ENCODE data around the gene AKAP6. TPM values are rescaled to one million over a fixed set of nuclear protein-coding genes. Genes with fewer than 3 reads are reported as not detected.

The AKAP6 gene
- total and polyA plus RNA-seq, 7 donors = 0.60 to 56.2 (median 29.5) TPM; not detected in 1

GRCh38 chr14:32473464-32473855 lies 144.4 kb downstream of the AKAP6 start:
- intact Hi-C loops (cut with DNase I) = loop anchor here (5.0 to 10.0 kb wide), 4 partner anchors 39 to 969 kb away; partner anchors contain the start of genes RNU6-7 and RNU6-8
- TF ChIP-seq POLR2AphosphoS5 (IDR thresholded peaks at IDR 0.05) (peak in 1 of 4 donors; percentile 34), CTCF (IDR thresholded peaks at IDR 0.05) (no peak), EP300 (IDR thresholded peaks at IDR 0.05) (no peak), POLR2A (IDR thresholded peaks at IDR 0.05) (no peak)
- Histone ChIP-seq H3K36me3 (no peaks in the 10 kb centered on the region), H3K4me3 (no peak overlapping the region), H3K27me3 (no peaks in the 10 kb centered on the region), H3K9me3 (no peaks in the 10 kb centered on the region), H3K4me1 (peaks cover 0 to 97% (median 75%) of the 10 kb centered on the region in 4 donors), H3K27ac (peak overlapping the region; percentile 58 to 82 (median 76))
- DNase-seq = peak; percentile 78
- WGBS, 2 donors = 15 to 63% methylated on average over 3 of the region's 3 CpGs

- intact Hi-C loops (cut with DNase I) = loop anchor here (5.0 to 10.0 kb wide), 4 partner anchors 38 to 970 kb away; partner anchors contain the start of genes RNU6-7 and RNU6-8
- DNase-seq = no peak
- Histone ChIP-seq H3K9me3 (no peaks in the 10 kb centered on the region), H3K4me3 (no peak overlapping the region), H3K36me3 (no peaks in the 10 kb centered on the region), H3K27me3 (no peaks in the 10 kb centered on the region), H3K27ac (peak overlapping the region; percentile 58 to 82 (median 76)), H3K4me1 (peaks cover 0 to 87% (median 67%) of the 10 kb centered on the region in 4 donors)
- 60 to 76% methylated on average over 5 of the region's 5 CpGs for WGBS, 2 donors
- TF ChIP-seq POLR2AphosphoS5 (IDR thresholded peaks at IDR 0.05) (no peak), CTCF (IDR thresholded peaks at IDR 0.05) (no peak), EP300 (IDR thresholded peaks at IDR 0.05) (no peak), POLR2A (IDR thresholded peaks at IDR 0.05) (no peak)
Observed at GRCh38 chr14:32474478-32475195, 145.5 kb downstream of the AKAP6 start.

- TF ChIP-seq EP300 (IDR thresholded peaks at IDR 0.05) = no peak
- TF ChIP-seq POLR2AphosphoS5 (IDR thresholded peaks at IDR 0.05) = peak in 1 of 4 donors; percentile 11
- Histone ChIP-seq H3K27ac (peak overlapping the region; percentile 39 to 82 (median 60)), H3K4me1 (peaks cover 0 to 68% (median 58%) of the 10 kb centered on the region in 4 donors), H3K4me3 (no peak overlapping the region), H3K27me3 (no peaks in the 10 kb centered on the region), H3K9me3 (no peaks in the 10 kb centered on the region), H3K36me3 (no peaks in the 10 kb centered on the region)
- intact Hi-C loops (cut with DNase I) = loop anchor here (10.0 kb wide), 1 partner anchor 972 kb away; no protein-coding TSS in a partner anchor
- no peak for DNase-seq
- 73 to 79% methylated on average over 4 of the region's 4 CpGs for WGBS, 2 donors
Observed at GRCh38 chr14:32476532-32476931, 147.4 kb downstream of the AKAP6 start.

GRCh38 chr14:32477396-32477795 lies 148.3 kb downstream of the AKAP6 start:
- DNase-seq = no peak
- no peaks in the 10 kb centered on the region for H3K36me3 ChIP-seq
- peaks cover 0 to 63% (median 56%) of the 10 kb centered on the region in 4 donors for H3K4me1 ChIP-seq
- H3K4me3 ChIP-seq = no peak overlapping the region
- no peaks in the 10 kb centered on the region for H3K9me3 ChIP-seq
- intact Hi-C loops (cut with DNase I) = loop anchor here (10.0 kb wide), 1 partner anchor 973 kb away; no protein-coding TSS in a partner anchor
- no peak for TF ChIP-seq CTCF (IDR thresholded peaks at IDR 0.05)
- no peak for TF ChIP-seq POLR2AphosphoS5 (IDR thresholded peaks at IDR 0.05)
- no peak for TF ChIP-seq EP300 (IDR thresholded peaks at IDR 0.05)
- no peak for TF ChIP-seq POLR2A (IDR thresholded peaks at IDR 0.05)
- H3K27ac ChIP-seq = peak overlapping the region; percentile 39 to 82 (median 60)
- 91 to 97% methylated on average over 3 of the region's 3 CpGs for WGBS, 2 donors
- H3K27me3 ChIP-seq = no peaks in the 10 kb centered on the region

- Histone ChIP-seq H3K36me3 (no peaks in the 10 kb centered on the region), H3K4me3 (no peak overlapping the region), H3K4me1 (peaks cover 0 to 60% (median 52%) of the 10 kb centered on the region in 4 donors), H3K9me3 (no peaks in the 10 kb centered on the region), H3K27me3 (no peaks in the 10 kb centered on the region), H3K27ac (peak overlapping the region in 3 of 4 donors; percentile 19 to 82 (median 74))
- intact Hi-C loops (cut with DNase I) = loop anchor here (10.0 kb wide), 1 partner anchor 973 kb away; no protein-coding TSS in a partner anchor
- DNase-seq = no peak
- WGBS, 2 donors = 93 to 95% methylated on average over 3 of the region's 3 CpGs
- no peak for TF ChIP-seq POLR2AphosphoS5 (IDR thresholded peaks at IDR 0.05)
Observed at GRCh38 chr14:32478050-32478449, 149.0 kb downstream of the AKAP6 start.
